Endodermal cell (in vitro differentiated cells): ENCODE data around the gene PLEKHM3. TPM values are rescaled to one million over a fixed set of nuclear protein-coding genes. Genes with fewer than 3 reads are reported as not detected.
A peak's percentile ranks its signal among the peaks of the same experiment; 100 is the strongest.

Experiments used
- DNase-seq: peaks from one replicate; pipeline ENCODE4 v3.0.0-alpha.2; 2017
- H3K27ac ChIP-seq: 2 replicates; pipeline ENCODE4 v1.5.1; 2013; ENCODE audit warnings: mild to moderate bottlenecking, low read depth, low read length, moderate library complexity
- H3K27me3 ChIP-seq: 2 replicates; pipeline ENCODE4 v1.6.1; 2013; ENCODE audit warnings: mild to moderate bottlenecking, low read length, moderate library complexity; ENCODE audit not compliant: insufficient read depth, control insufficient read depth, poor library complexity, severe bottlenecking
- H3K36me3 ChIP-seq: 2 replicates; pipeline ENCODE4 v1.7.0; 2013; ENCODE audit warnings: mild to moderate bottlenecking, low read length, moderate library complexity; ENCODE audit not compliant: control insufficient read depth, insufficient read depth
- H3K4me1 ChIP-seq: one replicate; pipeline ENCODE4 v1.7.0; 2013; ENCODE audit warnings: low read length; ENCODE audit not compliant: control insufficient read depth, insufficient read depth
- H3K4me3 ChIP-seq: 2 replicates; pipeline ENCODE4 v1.5.1; 2013; ENCODE audit warnings: mild to moderate bottlenecking, low read length, moderate library complexity
- H3K9ac ChIP-seq: 2 replicates; pipeline ENCODE4 v1.6.1; 2013; ENCODE audit warnings: mild to moderate bottlenecking, low read length, moderate library complexity; ENCODE audit not compliant: poor library complexity, severe bottlenecking; ENCODE audit errors: extremely low read depth
- H3K9me3 ChIP-seq: 2 replicates; pipeline ENCODE4 v1.6.1; 2013; ENCODE audit warnings: mild to moderate bottlenecking, low read length, moderate library complexity; ENCODE audit not compliant: control insufficient read depth
- H3K27ac Mint-ChIP-seq: 2 replicates; pipeline ENCODE4 v1.8.0; 2020; ENCODE audit warnings: mixed read lengths
- H3K27me3 Mint-ChIP-seq: 2 replicates; pipeline ENCODE4 v1.8.0; 2021; ENCODE audit warnings: mild to moderate bottlenecking, mixed read lengths; ENCODE audit not compliant: insufficient read depth
- H3K36me3 Mint-ChIP-seq: 2 replicates; pipeline ENCODE4 v1.8.0; 2020; ENCODE audit warnings: low read depth, mixed read lengths
- H3K4me1 Mint-ChIP-seq: 2 replicates; pipeline ENCODE4 v1.8.0; 2020; ENCODE audit warnings: mixed read lengths
- H3K4me3 Mint-ChIP-seq: 2 replicates; pipeline ENCODE4 v1.8.0; 2020; ENCODE audit warnings: mild to moderate bottlenecking, moderate library complexity, mixed read lengths
- H3K9me3 Mint-ChIP-seq: 2 replicates; pipeline ENCODE4 v1.8.0; 2020; ENCODE audit warnings: mild to moderate bottlenecking, mixed read lengths
- WGBS, 2 experiments: methylation state at CpG; one replicate each; pipeline versions ENCODE4 v1.1.5 to v1.1.7; 2013; ENCODE audit warnings: missing lambda C conversion rate in 2 of 2, mixed read lengths in 1 of 2; ENCODE audit not compliant: insufficient coverage in 1 of 2, insufficient read length in 1 of 2; 5-methylcytosine and 5-hydroxymethylcytosine counted together
- total RNA-seq, 2 donors: library from RNA; stranded (reverse); fragmentation: NEBNext Ultra II Directional in 1 of 2; extraction: Animal tissue kit (Norgen Biotek cat#: 25700) in 1 of 2; gene quantifications; 2 replicates in 1 of 2; 3 replicates in 1 of 2; pipeline ENCODE4 v1.2.1, GENCODE V29; 2021
- TF ChIP-seq, protein P1 (sequence below): fragments of 200-600 bp; sonication (generic); conservative IDR thresholded peaks from 2 replicates; pipeline ENCODE4 v1.5.0; 2021; ENCODE audit warnings: antibody characterized with exemption, mild to moderate bottlenecking

The PLEKHM3 gene
- total RNA-seq, 2 donors from 2014 or later: 13.3 to 17.9 TPM

DNA sequence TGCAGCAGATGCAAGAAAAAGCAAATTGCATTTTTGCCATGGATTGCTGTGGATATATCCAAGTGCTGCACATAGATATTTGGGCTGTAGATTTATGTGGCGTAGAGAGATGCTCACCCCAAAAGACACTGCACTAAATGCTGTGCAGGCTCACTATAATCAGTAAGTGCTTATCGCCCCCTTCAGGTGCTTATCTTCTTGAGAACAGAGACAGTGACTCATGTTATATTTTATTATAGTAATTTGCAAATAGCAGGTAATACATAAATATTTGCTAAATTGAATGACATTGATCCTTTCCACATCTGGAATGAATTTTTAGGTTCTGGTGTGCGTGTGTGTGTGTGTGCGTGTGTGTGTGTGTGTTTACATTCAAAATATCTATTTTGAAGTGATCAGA lies 36.8 kb upstream of the PLEKHM3 start:
- peaks cover 3% of the 10 kb centered on the region for H3K9me3 Mint-ChIP-seq
- H3K4me1 Mint-ChIP-seq: no peaks in the 10 kb centered on the region
- 41% methylated on average over 4 of the region's 4 CpGs; no CpG with 5 or more reads in 1 of the 2 experiments for WGBS, 2 experiments
- H3K36me3 ChIP-seq: no peaks in the 10 kb centered on the region
- peak; percentile 61 for DNase-seq
- TF ChIP-seq, protein P1, sequence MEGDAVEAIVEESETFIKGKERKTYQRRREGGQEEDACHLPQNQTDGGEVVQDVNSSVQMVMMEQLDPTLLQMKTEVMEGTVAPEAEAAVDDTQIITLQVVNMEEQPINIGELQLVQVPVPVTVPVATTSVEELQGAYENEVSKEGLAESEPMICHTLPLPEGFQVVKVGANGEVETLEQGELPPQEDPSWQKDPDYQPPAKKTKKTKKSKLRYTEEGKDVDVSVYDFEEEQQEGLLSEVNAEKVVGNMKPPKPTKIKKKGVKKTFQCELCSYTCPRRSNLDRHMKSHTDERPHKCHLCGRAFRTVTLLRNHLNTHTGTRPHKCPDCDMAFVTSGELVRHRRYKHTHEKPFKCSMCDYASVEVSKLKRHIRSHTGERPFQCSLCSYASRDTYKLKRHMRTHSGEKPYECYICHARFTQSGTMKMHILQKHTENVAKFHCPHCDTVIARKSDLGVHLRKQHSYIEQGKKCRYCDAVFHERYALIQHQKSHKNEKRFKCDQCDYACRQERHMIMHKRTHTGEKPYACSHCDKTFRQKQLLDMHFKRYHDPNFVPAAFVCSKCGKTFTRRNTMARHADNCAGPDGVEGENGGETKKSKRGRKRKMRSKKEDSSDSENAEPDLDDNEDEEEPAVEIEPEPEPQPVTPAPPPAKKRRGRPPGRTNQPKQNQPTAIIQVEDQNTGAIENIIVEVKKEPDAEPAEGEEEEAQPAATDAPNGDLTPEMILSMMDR: peak; percentile 79
- H3K27ac Mint-ChIP-seq: no peak overlapping the region
- no peaks in the 10 kb centered on the region for H3K9me3 ChIP-seq
- no peaks in the 10 kb centered on the region for H3K36me3 Mint-ChIP-seq
- H3K27ac ChIP-seq: no peak overlapping the region
- H3K27me3 ChIP-seq: no peaks in the 10 kb centered on the region
- no peak overlapping the region for H3K4me3 ChIP-seq
- no peak overlapping the region for H3K9ac ChIP-seq
- H3K4me1 ChIP-seq: no peaks in the 10 kb centered on the region
- no peak overlapping the region for H3K4me3 Mint-ChIP-seq
- H3K27me3 Mint-ChIP-seq: no peaks in the 10 kb centered on the region

DNA sequence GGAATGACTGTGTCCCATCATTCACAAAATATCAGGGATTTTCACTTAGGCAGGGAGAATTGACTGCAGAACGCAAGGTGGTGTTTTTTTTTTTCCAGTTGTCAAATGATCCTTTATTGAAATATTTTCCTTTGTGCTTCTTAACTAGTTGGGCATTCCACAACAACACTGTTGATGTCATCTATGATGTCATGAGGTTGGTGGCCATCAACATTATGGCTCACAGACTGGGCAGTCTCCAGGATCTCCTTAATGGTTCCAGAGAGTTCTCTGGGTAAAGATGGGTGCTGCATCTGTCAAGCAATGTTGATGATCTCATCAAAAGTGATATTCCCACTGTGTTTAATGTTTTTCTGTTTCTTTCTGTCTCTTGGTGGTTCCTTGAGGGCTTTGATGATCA lies 31.8 kb upstream of the PLEKHM3 start:
- no peaks in the 10 kb centered on the region for H3K36me3 Mint-ChIP-seq
- no peak overlapping the region for H3K9ac ChIP-seq
- H3K9me3 ChIP-seq: no peaks in the 10 kb centered on the region
- no peak overlapping the region for H3K4me3 Mint-ChIP-seq
- H3K27ac ChIP-seq: no peak overlapping the region
- 94% methylated on average over 1 of the region's 1 CpG; no CpG with 5 or more reads in 1 of the 2 experiments for WGBS, 2 experiments
- no peak overlapping the region for H3K4me3 ChIP-seq
- H3K9me3 Mint-ChIP-seq: peaks cover 3% of the 10 kb centered on the region
- H3K36me3 ChIP-seq: no peaks in the 10 kb centered on the region
- H3K4me1 Mint-ChIP-seq: no peaks in the 10 kb centered on the region
- H3K27me3 Mint-ChIP-seq: no peaks in the 10 kb centered on the region
- H3K4me1 ChIP-seq: no peaks in the 10 kb centered on the region
- H3K27ac Mint-ChIP-seq: no peak overlapping the region
- no peaks in the 10 kb centered on the region for H3K27me3 ChIP-seq
- TF ChIP-seq, protein P1: no peak
- DNase-seq: no peak

DNA sequence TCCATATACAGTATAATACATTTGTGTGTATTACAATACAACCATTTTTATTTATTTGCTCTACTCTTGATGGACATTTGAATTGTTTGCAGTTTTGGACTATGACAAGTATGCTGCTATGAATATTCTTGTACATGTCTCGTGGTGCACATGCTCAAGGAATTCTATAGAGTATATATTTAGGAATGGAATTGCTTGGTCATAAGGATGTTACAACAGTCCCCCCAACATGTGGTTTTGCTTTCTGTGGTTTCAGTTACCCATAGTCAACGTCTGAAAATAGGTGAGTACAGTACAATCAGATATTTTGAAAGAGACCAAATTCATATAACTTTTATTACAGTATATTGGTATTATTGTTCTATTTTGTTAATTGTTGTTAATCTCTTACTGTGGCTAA lies 24.1 kb upstream of the PLEKHM3 start:
- Histone ChIP-seq H3K4me1 (peaks cover 2% of the 10 kb centered on the region), H3K9ac (no peak overlapping the region), H3K4me3 (no peak overlapping the region), H3K36me3 (no peaks in the 10 kb centered on the region), H3K27me3 (no peaks in the 10 kb centered on the region), H3K27ac (no peak overlapping the region), H3K9me3 (no peaks in the 10 kb centered on the region)
- 97% methylated on average over 2 of the region's 2 CpGs; no CpG with 5 or more reads in 1 of the 2 experiments for WGBS, 2 experiments
- Mint-ChIP-seq H3K27ac (no peak overlapping the region), H3K4me3 (no peak overlapping the region), H3K36me3 (no peaks in the 10 kb centered on the region), H3K4me1 (peaks cover 15% of the 10 kb centered on the region), H3K9me3 (no peaks in the 10 kb centered on the region), H3K27me3 (no peaks in the 10 kb centered on the region)
- DNase-seq: no peak
- TF ChIP-seq, protein P1: no peak
